SK-N-SH (cell line): ENCODE measurements around the gene WASF2.

Experiments
- CTCF ChIP-seq: fragments of 200-600 bp; sonication (generic); IDR thresholded peaks from 2 replicates; pipeline ENCODE4 v1.6.1; 2017; ENCODE audit warnings: antibody characterized with exemption, mild to moderate bottlenecking, moderate library complexity
- ELF1 ChIP-seq: IDR thresholded peaks from 2 replicates; pipeline ENCODE4 v1.4.0; 2012
- EP300 ChIP-seq, 2 experiments: IDR thresholded peaks; 2 replicates each; pipeline versions ENCODE4 v1.4.0 to v1.6.1; 2012; ENCODE audit warnings: borderline replicate concordance in 1 of 2, low read depth in 1 of 2, low read length in 1 of 2
- EZH2phosphoT487 ChIP-seq: fragments of 200-600 bp; sonication (generic); IDR thresholded peaks from 2 replicates; pipeline ENCODE4 v1.6.1; 2017; ENCODE audit warnings: low read depth, mixed run types, mild to moderate bottlenecking, antibody characterized with exemption, moderate library complexity, borderline replicate concordance
- POLR2AphosphoS5 ChIP-seq: IDR thresholded peaks from 2 replicates; pipeline ENCODE4 v1.6.1; 2012; ENCODE audit warnings: low read depth, low read length
- RAD21 ChIP-seq: IDR thresholded peaks from 2 replicates; pipeline ENCODE4 v1.6.1; 2012; ENCODE audit warnings: mild to moderate bottlenecking, low read length
- REST ChIP-seq: IDR thresholded peaks from 2 replicates; pipeline ENCODE4 v1.6.1; 2012; ENCODE audit warnings: mild to moderate bottlenecking, low read depth, low read length, moderate library complexity
- USF2 ChIP-seq: fragments of 150-350 bp; IDR thresholded peaks from 2 replicates; pipeline ENCODE4 v1.6.1; 2017; ENCODE audit warnings: antibody characterized with exemption, low read length, low read depth, borderline replicate concordance
- YY1 ChIP-seq: IDR thresholded peaks from 2 replicates; pipeline ENCODE4 v1.4.0; 2012; ENCODE audit warnings: low read depth, mild to moderate bottlenecking
- ZBTB33 ChIP-seq: IDR thresholded peaks from 2 replicates; pipeline ENCODE4 v1.4.0; 2012; ENCODE audit warnings: low read depth, borderline replicate concordance

GRCh38 chr1:27374362-27375086, 115.4 kb downstream of the WASF2 start, which contains the start of gene FCN3:
- TF ChIP-seq USF2 (no peak), EP300 (IDR thresholded peaks at IDR 0.05; ENCODE audit: borderline replicate concordance in 1 of 2, low read depth in 1 of 2, low read length in 1 of 2) (no peak), RAD21 (no peak), YY1 (no peak), ELF1 (no peak), POLR2AphosphoS5 (no peak), CTCF (no peak), REST (no peak), EZH2phosphoT487 (no peak), ZBTB33 (no peak)
